ENCODE measurements around the gene PIP5K1C. TPM values are rescaled to one million over a fixed set of nuclear protein-coding genes. Genes with fewer than 3 reads are reported as not detected.

Gene PIP5K1C
- total and polyA plus RNA-seq, 9 of the 15 experiments (the other 6 are each of a cell fraction or from before 2014, with no cell fraction given): 0.38 to 22.1 (median 4.1) TPM

- CTCF ChIA-PET (ENCODE audit: low intra/inter-chr PET ratio): no interaction called here
- in situ Hi-C loops (cut with MboI): no loop called here
- TF ChIP-seq HNRNPLL (IDR thresholded peaks at IDR 0.05; ENCODE audit: low read depth, low read length, poor library complexity, severe bottlenecking): no peak
- TF ChIP-seq ZBTB33 (CRISPR knock-in tag; IDR thresholded peaks at IDR 0.05): peak; percentile 62; the same call in 1 of the 2 replicates
- TF ChIP-seq, protein P1, sequence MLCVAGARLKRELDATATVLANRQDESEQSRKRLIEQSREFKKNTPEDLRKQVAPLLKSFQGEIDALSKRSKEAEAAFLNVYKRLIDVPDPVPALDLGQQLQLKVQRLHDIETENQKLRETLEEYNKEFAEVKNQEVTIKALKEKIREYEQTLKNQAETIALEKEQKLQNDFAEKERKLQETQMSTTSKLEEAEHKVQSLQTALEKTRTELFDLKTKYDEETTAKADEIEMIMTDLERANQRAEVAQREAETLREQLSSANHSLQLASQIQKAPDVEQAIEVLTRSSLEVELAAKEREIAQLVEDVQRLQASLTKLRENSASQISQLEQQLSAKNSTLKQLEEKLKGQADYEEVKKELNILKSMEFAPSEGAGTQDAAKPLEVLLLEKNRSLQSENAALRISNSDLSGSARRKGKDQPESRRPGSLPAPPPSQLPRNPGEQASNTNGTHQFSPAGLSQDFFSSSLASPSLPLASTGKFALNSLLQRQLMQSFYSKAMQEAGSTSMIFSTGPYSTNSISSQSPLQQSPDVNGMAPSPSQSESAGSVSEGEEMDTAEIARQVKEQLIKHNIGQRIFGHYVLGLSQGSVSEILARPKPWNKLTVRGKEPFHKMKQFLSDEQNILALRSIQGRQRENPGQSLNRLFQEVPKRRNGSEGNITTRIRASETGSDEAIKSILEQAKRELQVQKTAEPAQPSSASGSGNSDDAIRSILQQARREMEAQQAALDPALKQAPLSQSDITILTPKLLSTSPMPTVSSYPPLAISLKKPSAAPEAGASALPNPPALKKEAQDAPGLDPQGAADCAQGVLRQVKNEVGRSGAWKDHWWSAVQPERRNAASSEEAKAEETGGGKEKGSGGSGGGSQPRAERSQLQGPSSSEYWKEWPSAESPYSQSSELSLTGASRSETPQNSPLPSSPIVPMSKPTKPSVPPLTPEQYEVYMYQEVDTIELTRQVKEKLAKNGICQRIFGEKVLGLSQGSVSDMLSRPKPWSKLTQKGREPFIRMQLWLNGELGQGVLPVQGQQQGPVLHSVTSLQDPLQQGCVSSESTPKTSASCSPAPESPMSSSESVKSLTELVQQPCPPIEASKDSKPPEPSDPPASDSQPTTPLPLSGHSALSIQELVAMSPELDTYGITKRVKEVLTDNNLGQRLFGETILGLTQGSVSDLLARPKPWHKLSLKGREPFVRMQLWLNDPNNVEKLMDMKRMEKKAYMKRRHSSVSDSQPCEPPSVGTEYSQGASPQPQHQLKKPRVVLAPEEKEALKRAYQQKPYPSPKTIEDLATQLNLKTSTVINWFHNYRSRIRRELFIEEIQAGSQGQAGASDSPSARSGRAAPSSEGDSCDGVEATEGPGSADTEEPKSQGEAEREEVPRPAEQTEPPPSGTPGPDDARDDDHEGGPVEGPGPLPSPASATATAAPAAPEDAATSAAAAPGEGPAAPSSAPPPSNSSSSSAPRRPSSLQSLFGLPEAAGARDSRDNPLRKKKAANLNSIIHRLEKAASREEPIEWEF (CRISPR knock-in tag; IDR thresholded peaks at IDR 0.05): no peak
- TF ChIP-seq MEIS2 (IDR thresholded peaks at IDR 0.05; ENCODE audit: partially characterized antibody): peak; percentile 57
- TF ChIP-seq FUS (optimal IDR thresholded peaks at IDR 0.05; ENCODE audit: low read depth, low read length): no peak
- no peak for TF ChIP-seq ZNF445 (CRISPR knock-in tag; IDR thresholded peaks at IDR 0.05; ENCODE audit: low read depth)
- no peak for TF ChIP-seq ZNF431 (CRISPR knock-in tag; IDR thresholded peaks at IDR 0.05)
- TF ChIP-seq RBM25 (IDR thresholded peaks at IDR 0.05; ENCODE audit: low read depth, low read length, severe bottlenecking): peak; percentile 29
- TF ChIP-seq SMARCE1 (IDR thresholded peaks at IDR 0.05): no peak
- 0 out of 2 replicates have a peak, but pooled peaks have one; percentile 23 for TF ChIP-seq BCOR (IDR thresholded peaks at IDR 0.05)
- no peak for TF ChIP-seq SAFB (IDR thresholded peaks at IDR 0.05; ENCODE audit: borderline replicate concordance, low read depth, low read length)
- TF ChIP-seq, protein P2, sequence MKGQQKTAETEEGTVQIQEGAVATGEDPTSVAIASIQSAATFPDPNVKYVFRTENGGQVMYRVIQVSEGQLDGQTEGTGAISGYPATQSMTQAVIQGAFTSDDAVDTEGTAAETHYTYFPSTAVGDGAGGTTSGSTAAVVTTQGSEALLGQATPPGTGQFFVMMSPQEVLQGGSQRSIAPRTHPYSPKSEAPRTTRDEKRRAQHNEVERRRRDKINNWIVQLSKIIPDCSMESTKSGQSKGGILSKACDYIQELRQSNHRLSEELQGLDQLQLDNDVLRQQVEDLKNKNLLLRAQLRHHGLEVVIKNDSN (CRISPR knock-in tag; IDR thresholded peaks at IDR 0.05): no peak
Observed at GRCh38 chr19:3603121-3603811, 97.0 kb downstream of the PIP5K1C start.

More at GRCh38 chr19:3603121-3603811, 97.0 kb downstream of the PIP5K1C start:
- POLR2A ChIA-PET: interaction anchor here (0.6 to 1.1 kb wide), 3 partner anchors 13 to 24 kb away, joined by 3 read pairs; no protein-coding TSS in a partner anchor
- BruUV-seq (replicated peaks): no TSS peak
- Histone ChIP-seq H3K27ac (ENCODE audit: extremely low read depth, low read depth, low read length) (no peak overlapping the region), H3K79me2 (ENCODE audit: control insufficient read depth, insufficient read depth, low read length) (peaks cover 44% of the 10 kb centered on the region), H3K9me1 (ENCODE audit: control insufficient read depth, insufficient read depth, low read length) (peaks cover 2% of the 10 kb centered on the region), H3K9me3 (replicated peaks; ENCODE audit: control insufficient read depth, insufficient read depth, low read depth, low read length) (no peaks in the 10 kb centered on the region), H2AFZ (ENCODE audit: low read depth, low read length) (no peak overlapping the region), H3K4me2 (ENCODE audit: insufficient read depth, low read length) (no peak overlapping the region), H4K20me1 (replicated peaks; ENCODE audit: control insufficient read depth, insufficient read depth, low read length) (no peaks in the 10 kb centered on the region), H3K4me3 (no peak overlapping the region), H3K4me1 (replicated peaks in 1 of 2; ENCODE audit: control insufficient read depth in 2 of 2, insufficient read depth in 2 of 2, low read length in 2 of 2) (peaks cover 22 to 63% of the 10 kb centered on the region in 2 experiments), H3K9ac (ENCODE audit: insufficient read depth in 1 of 2, low read depth in 2 of 2, low read length in 2 of 2) (peak overlapping the region in 1 of 2 experiments; percentile 48; a peak in 1 of 4 replicates), H3K27me3 (ENCODE audit: control insufficient read depth in 2 of 2, insufficient read depth in 2 of 2, low read length in 2 of 2) (no peaks in the 10 kb centered on the region), H3K36me3 (ENCODE audit: control insufficient read depth, insufficient read depth, low read length) (peaks cover 21% of the 10 kb centered on the region; the same call in 1 of the 3 replicates)
- no peak for DNase-seq (ENCODE audit: extremely low read depth in 1 of 4, low spot score in 3 of 4)
- no peak for ATAC-seq
- WGBS (ENCODE audit: insufficient coverage, low coverage, missing lambda C conversion rate): 89% methylated on average over 16 of the region's 23 CpGs
- no peak for FAIRE-seq
- intact Hi-C loops (cut with micrococcal nuclease): loop anchor here (10.0 kb wide), 1 partner anchor 58 kb away; no protein-coding TSS in a partner anchor
